ENCODE data around the gene ZMAT2.
"Not testable (repeated sequence)": the region's sequence is repeated elsewhere in the genome, so short reads cannot be mapped to it uniquely, and the experiment has no call there.

Gene ZMAT2

DNA sequence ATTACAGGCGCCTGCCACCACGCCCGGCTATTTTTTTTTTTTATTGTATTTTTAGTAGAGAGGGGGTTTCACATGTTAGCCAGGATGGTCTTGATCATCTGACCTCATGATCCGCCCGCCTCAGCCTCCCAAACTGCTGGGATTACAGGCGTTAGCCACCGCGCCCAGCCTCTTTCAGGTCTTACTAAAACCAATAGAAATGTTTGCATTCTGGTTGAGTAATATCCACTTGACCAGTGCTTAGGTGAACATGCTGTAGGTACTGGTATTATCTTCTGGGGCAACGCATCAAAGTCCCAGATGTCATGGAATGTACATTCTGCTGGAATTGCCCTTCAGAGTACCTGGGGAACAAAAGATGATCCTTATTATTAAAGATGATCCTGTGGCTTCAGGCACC lies 8.5 kb downstream of the ZMAT2 start:
- not testable (repeated sequence) for DNase-seq

DNA sequence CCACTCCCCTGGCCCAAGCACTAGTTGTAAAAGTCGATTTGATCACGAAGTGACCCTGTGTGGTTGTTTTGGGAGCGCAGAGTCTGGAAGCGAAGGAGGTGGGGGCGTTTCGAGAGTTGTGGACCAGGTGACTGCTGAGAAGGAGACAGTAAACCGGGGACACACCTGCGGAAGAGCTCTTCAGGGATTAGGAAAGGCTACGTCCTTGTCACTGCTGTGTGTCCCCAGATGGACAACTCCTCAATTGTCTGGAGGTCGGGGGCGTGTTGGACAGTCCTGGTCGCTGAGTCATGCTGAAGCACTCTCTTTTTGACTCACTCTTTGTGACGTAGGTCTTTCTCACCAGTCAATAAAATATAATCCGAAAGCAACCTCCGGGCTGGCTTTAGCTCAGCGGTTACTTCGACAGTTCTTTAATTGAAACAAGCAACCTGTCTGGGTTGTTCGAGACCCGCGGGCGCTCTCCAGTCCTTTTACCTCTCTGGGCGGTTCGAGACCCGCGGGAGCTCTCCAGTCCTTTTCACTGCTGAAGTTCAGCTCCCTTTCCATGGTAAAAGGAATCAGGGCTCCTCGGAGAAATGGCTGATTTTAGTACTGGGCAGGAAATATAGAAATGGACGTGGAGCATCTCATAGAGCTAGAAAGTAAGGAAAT lies 10.8 kb downstream of the ZMAT2 start:
- DNase-seq: peak; percentile 95 to 99 (median 97)

GRCh38 chr5:140711794-140712193 lies 11.5 kb downstream of the ZMAT2 start:
- DNase-seq: no peak

DNA sequence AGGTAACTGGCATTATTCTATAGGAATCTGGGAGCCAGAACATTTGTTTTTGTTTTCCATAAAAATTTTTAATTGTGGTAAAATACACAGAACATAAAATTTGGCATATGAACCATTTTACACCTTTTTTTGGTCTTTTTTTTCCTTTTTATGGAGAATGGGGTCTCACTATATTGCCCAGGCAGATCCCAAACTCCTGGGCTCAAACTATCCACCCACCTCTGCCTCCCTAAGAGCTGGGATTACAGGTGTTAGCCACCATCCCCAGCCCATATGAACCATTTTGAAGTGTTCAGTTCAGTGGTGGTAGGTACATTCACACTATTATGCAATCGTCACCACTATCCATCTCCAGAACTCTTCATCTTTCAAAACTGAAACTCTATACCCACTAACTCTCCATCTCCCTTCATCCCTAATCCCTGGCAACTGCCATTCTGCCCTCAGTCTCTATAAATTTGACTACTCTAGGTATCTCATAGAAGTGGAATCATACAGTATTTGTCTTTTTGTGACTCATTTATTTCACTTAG lies 13.4 kb downstream of the ZMAT2 start:
- DNase-seq: no peak

GRCh38 chr5:140716238-140716637 lies 16.0 kb downstream of the ZMAT2 start:
- DNase-seq: not testable (repeated sequence)

GRCh38 chr5:140718266-140718592 lies 18.0 kb downstream of the ZMAT2 start:
- no peak for DNase-seq

GRCh38 chr5:140720738-140721137 lies 20.5 kb downstream of the ZMAT2 start:
- DNase-seq: not testable (repeated sequence)

DNA sequence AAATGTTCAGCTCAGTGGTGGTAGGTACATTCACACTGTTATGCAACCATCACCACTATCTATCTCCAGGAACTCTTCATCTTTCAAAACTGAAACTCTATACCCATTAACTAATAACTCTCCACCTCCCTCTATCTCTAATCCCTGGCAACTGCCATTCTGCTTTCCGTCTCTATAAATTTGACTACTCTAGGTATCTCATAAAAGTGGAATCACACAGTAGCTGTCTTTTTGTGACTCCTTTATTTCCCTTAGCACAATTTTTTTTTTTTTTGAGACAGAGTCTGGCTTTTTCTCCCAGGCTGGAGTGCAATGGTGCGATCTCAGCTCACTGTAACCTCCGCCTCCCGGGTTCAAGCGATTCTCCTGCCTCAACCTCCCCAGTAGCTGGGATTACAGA lies 21.1 kb downstream of the ZMAT2 start:
- DNase-seq: not testable (repeated sequence)

DNA sequence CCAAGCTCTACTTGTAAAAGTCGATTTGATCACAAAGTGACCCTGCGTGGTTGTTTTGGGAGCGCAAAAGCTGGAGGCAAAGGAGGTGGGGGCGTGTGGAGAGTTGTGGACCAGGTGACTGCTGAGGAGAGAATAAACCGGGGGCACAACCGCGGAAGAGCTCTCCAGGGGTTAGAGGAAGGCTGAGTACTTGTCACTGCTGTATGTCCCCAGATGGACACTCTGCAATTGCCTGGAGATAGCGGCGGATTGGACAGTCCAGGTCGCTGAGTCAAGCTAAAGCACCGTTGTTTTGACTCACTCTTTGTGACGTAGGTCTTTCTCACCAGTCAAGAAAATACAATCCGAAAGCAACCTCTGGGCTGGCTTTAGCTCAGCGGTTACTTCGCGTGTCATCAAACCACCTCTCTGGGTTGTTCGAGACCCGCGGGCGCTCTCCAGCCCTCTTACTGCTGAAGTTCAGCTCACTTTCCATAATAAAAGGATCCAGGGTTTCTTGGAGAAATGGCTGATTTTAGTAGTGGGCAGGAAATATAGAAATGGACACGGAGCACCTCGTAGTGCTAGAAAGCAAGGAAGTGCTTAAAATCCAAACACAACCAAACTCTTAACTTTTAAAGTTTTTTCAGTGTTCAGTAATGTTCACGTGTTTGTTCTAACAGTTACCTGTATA lies 25.7 kb downstream of the ZMAT2 start:
- peak; percentile 52 to 72 (median 62) for DNase-seq

- no peak for DNase-seq
These were observed 32.9 kb downstream of the ZMAT2 start for GRCh38 chr5:140733098-140733497.

- peak in 1 of 4 experiments; percentile 45 for DNase-seq
These were observed 34.1 kb downstream of the ZMAT2 start for GRCh38 chr5:140734354-140734753.

- no peak for DNase-seq
These were observed 37.2 kb downstream of the ZMAT2 start for GRCh38 chr5:140737486-140737885.

GRCh38 chr5:140741967-140742366 lies 41.7 kb downstream of the ZMAT2 start:
- DNase-seq: no peak

- no peak for DNase-seq
These were observed 53.3 kb downstream of the ZMAT2 start for GRCh38 chr5:140753561-140753960.
